Measurements from ENCODE around the gene SLC35C1.

DNA sequence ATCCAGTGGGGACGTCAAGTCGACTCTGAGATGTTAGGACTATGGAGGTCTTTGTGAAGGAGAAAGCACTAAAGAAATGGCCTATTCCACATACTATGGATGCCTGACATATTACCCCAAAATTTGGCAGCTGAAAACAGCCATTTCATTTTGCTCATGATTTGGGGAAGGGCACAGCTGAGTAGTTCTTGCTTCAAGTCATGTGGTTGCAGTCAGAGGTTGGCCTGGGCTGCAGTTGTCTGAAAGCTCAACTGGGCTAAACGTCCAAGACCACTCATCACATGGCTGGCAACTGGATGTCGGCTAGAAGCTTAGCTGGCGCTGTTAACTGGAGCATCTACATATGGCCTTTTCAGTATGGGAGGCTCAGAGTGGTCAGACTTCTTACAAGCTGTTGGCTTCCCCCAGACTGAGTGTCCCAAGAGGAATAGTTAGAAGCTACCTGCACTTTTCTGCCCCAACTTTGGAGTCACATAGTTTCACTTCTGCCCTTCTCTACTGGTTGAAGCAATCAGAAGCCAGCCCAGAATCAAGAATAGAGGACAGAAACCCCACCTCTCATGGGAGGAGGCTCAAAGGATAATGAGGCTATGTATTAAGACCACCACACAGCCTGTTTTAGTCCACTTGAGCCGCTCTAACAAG is 14.1 kb downstream of the SLC35C1 start:
- TF ChIP-seq POLR2A (IDR thresholded peaks at IDR 0.05; ENCODE audit: control extremely low read depth in 1 of 2, low read depth in 2 of 2, low read length in 2 of 2) (no peak), RAD21 (IDR thresholded peaks at IDR 0.05 in 1 of 2, conservative IDR thresholded peaks at IDR 0.05 in 1 of 2; ENCODE audit: low read depth in 2 of 2, low read length in 2 of 2) (no peak), KDM5A (IDR thresholded peaks at IDR 0.05; ENCODE audit: low read length) (no peak), SIX5 (IDR thresholded peaks at IDR 0.05; ENCODE audit: low read depth, low read length) (no peak)
- TF ChIP-seq, protein P1, sequence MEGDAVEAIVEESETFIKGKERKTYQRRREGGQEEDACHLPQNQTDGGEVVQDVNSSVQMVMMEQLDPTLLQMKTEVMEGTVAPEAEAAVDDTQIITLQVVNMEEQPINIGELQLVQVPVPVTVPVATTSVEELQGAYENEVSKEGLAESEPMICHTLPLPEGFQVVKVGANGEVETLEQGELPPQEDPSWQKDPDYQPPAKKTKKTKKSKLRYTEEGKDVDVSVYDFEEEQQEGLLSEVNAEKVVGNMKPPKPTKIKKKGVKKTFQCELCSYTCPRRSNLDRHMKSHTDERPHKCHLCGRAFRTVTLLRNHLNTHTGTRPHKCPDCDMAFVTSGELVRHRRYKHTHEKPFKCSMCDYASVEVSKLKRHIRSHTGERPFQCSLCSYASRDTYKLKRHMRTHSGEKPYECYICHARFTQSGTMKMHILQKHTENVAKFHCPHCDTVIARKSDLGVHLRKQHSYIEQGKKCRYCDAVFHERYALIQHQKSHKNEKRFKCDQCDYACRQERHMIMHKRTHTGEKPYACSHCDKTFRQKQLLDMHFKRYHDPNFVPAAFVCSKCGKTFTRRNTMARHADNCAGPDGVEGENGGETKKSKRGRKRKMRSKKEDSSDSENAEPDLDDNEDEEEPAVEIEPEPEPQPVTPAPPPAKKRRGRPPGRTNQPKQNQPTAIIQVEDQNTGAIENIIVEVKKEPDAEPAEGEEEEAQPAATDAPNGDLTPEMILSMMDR (IDR thresholded peaks at IDR 0.05; ENCODE audit: control extremely low read depth in 1 of 3, insufficient read depth in 1 of 3, low read depth in 1 of 3, low read length in 3 of 3): no peak

Measured in H1 (cell line).